HEK293 (cell line): ENCODE measurements around the gene TMCC2.

Experiments
- CTCF ChIA-PET: fragments of 350-600 bp; formaldehyde crosslinking; extraction: SDS; loops from one replicate; lab custom pipeline; 2021; ENCODE audit warnings: antibody characterized with exemption; lab: Yijun Ruan, JAX
- POLR2A ChIA-PET: fragments of 300-600 bp; formaldehyde crosslinking; extraction: SDS; loops from one replicate; lab custom pipeline; 2020; ENCODE audit warnings: antibody characterized with exemption, inconsistent platforms; lab: Yijun Ruan, JAX
- H3K27ac ChIP-seq: fragments of 200-500 bp; sonication (Bioruptor generic); 2 replicates; pipeline ENCODE4 v1.5.1; 2014; ENCODE audit warnings: low read depth, low read length, control low read depth, inconsistent platforms; ENCODE audit errors: extremely low read depth
- H3K36me3 ChIP-seq, 2 experiments: fragments of 200-500 bp in 1 of 2; sonication (Bioruptor generic) in 1 of 2; 1 replicate in 1 of 2; 2 replicates in 1 of 2; pipeline ENCODE4 v1.5.1; 2014 to 2017; ENCODE audit warnings: inconsistent platforms in 2 of 2, low read length in 2 of 2; ENCODE audit not compliant: control insufficient read depth in 2 of 2, insufficient read depth in 1 of 2
- H3K4me1 ChIP-seq: fragments of 200-500 bp; sonication (Bioruptor generic); 2 replicates; pipeline ENCODE4 v1.5.1; 2014; ENCODE audit warnings: mild to moderate bottlenecking, low read length, inconsistent platforms; ENCODE audit not compliant: control insufficient read depth, insufficient read depth
- H3K4me3 ChIP-seq: 2 replicates; pipeline ENCODE4 v1.5.1; 2011; ENCODE audit warnings: low read depth, mild to moderate bottlenecking, control low read depth, low read length, moderate library complexity
- H3K9me3 ChIP-seq: fragments of 200-500 bp; sonication (Bioruptor generic); 2 replicates; pipeline ENCODE4 v1.5.1; 2014; ENCODE audit warnings: low read depth, low read length, inconsistent platforms; ENCODE audit not compliant: control insufficient read depth, insufficient read depth
- BCL6B ChIP-seq: fragments of 450-650 bp; formaldehyde crosslinking; IDR thresholded peaks from 2 replicates; pipeline ENCODE4 v1.5.1; 2017; ENCODE audit warnings: missing biosample characterization, missing genetic modification characterization
- GFI1B ChIP-seq: fragments of 450-650 bp; formaldehyde crosslinking; IDR thresholded peaks from 2 replicates; pipeline ENCODE4 v1.5.1; 2016; ENCODE audit warnings: missing biosample characterization, missing genetic modification characterization
- GLIS1 ChIP-seq: fragments of 450-650 bp; formaldehyde crosslinking; IDR thresholded peaks from 2 replicates; pipeline ENCODE4 v1.5.1; 2016; ENCODE audit warnings: missing biosample characterization, missing genetic modification characterization
- KLF7 ChIP-seq: fragments of 450-650 bp; formaldehyde crosslinking; IDR thresholded peaks from 2 replicates; pipeline ENCODE4 v1.5.1; 2016; ENCODE audit warnings: missing biosample characterization, missing genetic modification characterization, borderline replicate concordance
- REPIN1 ChIP-seq: fragments of 450-650 bp; formaldehyde crosslinking; IDR thresholded peaks from 2 replicates; pipeline ENCODE4 v1.5.1; 2017; ENCODE audit warnings: missing biosample characterization, missing genetic modification characterization, low read depth
- SCRT1 ChIP-seq: fragments of 450-650 bp; formaldehyde crosslinking; IDR thresholded peaks from 2 replicates; pipeline ENCODE4 v1.5.1; 2016; ENCODE audit warnings: missing biosample characterization, missing genetic modification characterization, borderline replicate concordance
- SCRT2 ChIP-seq: fragments of 450-650 bp; formaldehyde crosslinking; IDR thresholded peaks from 2 replicates; pipeline ENCODE4 v1.5.1; 2016; ENCODE audit warnings: missing biosample characterization, missing genetic modification characterization
- YY2 ChIP-seq: fragments of 450-650 bp; formaldehyde crosslinking; IDR thresholded peaks from 2 replicates; pipeline ENCODE4 v1.5.1; 2016; ENCODE audit warnings: missing biosample characterization, missing genetic modification characterization
- ZBTB17 ChIP-seq: fragments of 450-650 bp; formaldehyde crosslinking; IDR thresholded peaks from 2 replicates; pipeline ENCODE4 v1.5.1; 2016; ENCODE audit warnings: missing biosample characterization, missing genetic modification characterization
- ZFP3 ChIP-seq: fragments of 450-650 bp; formaldehyde crosslinking; IDR thresholded peaks from 2 replicates; pipeline ENCODE4 v1.5.1; 2016; ENCODE audit warnings: low read depth, missing biosample characterization, missing genetic modification characterization
- ZIC2 ChIP-seq: fragments of 450-650 bp; formaldehyde crosslinking; IDR thresholded peaks from 2 replicates; pipeline ENCODE4 v1.5.1; 2016; ENCODE audit warnings: missing biosample characterization, missing genetic modification characterization
- ZNF132 ChIP-seq: fragments of 450-650 bp; formaldehyde crosslinking; IDR thresholded peaks from 2 replicates; pipeline ENCODE4 v1.5.1; 2017; ENCODE audit warnings: missing biosample characterization, missing genetic modification characterization, borderline replicate concordance
- ZNF146 ChIP-seq: fragments of 450-650 bp; formaldehyde crosslinking; IDR thresholded peaks from 2 replicates; pipeline ENCODE4 v1.5.1; 2016; ENCODE audit warnings: missing biosample characterization, missing genetic modification characterization
- ZNF18 ChIP-seq: fragments of 450-650 bp; formaldehyde crosslinking; IDR thresholded peaks from 2 replicates; pipeline ENCODE4 v1.5.1; 2016; ENCODE audit warnings: missing biosample characterization, missing genetic modification characterization
- ZNF24 ChIP-seq: fragments of 450-650 bp; formaldehyde crosslinking; IDR thresholded peaks from 2 replicates; pipeline ENCODE4 v1.5.1; 2016; ENCODE audit warnings: missing biosample characterization, missing genetic modification characterization
- ZNF248 ChIP-seq: fragments of 450-650 bp; formaldehyde crosslinking; IDR thresholded peaks from 2 replicates; pipeline ENCODE4 v1.5.1; 2017; ENCODE audit warnings: missing biosample characterization, missing genetic modification characterization
- ZNF280C ChIP-seq: fragments of 450-650 bp; formaldehyde crosslinking; IDR thresholded peaks from 2 replicates; pipeline ENCODE4 v1.5.1; 2016; ENCODE audit warnings: missing biosample characterization, missing genetic modification characterization
- ZNF311 ChIP-seq: fragments of 450-650 bp; formaldehyde crosslinking; IDR thresholded peaks from 2 replicates; pipeline ENCODE4 v1.5.1; 2017; ENCODE audit warnings: missing biosample characterization, missing genetic modification characterization, borderline replicate concordance
- ZNF391 ChIP-seq: fragments of 450-650 bp; formaldehyde crosslinking; IDR thresholded peaks from 2 replicates; pipeline ENCODE4 v1.5.1; 2016; ENCODE audit warnings: low read depth, missing biosample characterization, missing genetic modification characterization, borderline replicate concordance
- ZNF426 ChIP-seq: fragments of 450-650 bp; formaldehyde crosslinking; IDR thresholded peaks from 2 replicates; pipeline ENCODE4 v1.5.1; 2017; ENCODE audit warnings: missing biosample characterization, missing genetic modification characterization, mild to moderate bottlenecking, inconsistent platforms, moderate library complexity
- ZNF488 ChIP-seq: fragments of 450-650 bp; formaldehyde crosslinking; IDR thresholded peaks from 2 replicates; pipeline ENCODE4 v1.5.1; 2016; ENCODE audit warnings: missing biosample characterization, missing genetic modification characterization
- ZNF514 ChIP-seq: fragments of 450-650 bp; formaldehyde crosslinking; IDR thresholded peaks from 2 replicates; pipeline ENCODE4 v1.5.1; 2016; ENCODE audit warnings: missing biosample characterization, missing genetic modification characterization
- ZNF548 ChIP-seq: fragments of 450-650 bp; formaldehyde crosslinking; IDR thresholded peaks from 2 replicates; pipeline ENCODE4 v1.5.1; 2016; ENCODE audit warnings: missing biosample characterization, missing genetic modification characterization
- ZNF629 ChIP-seq: fragments of 450-650 bp; formaldehyde crosslinking; IDR thresholded peaks from 2 replicates; pipeline ENCODE4 v1.5.1; 2017; ENCODE audit warnings: missing biosample characterization, missing genetic modification characterization
- ZNF654 ChIP-seq: fragments of 450-650 bp; formaldehyde crosslinking; IDR thresholded peaks from 2 replicates; pipeline ENCODE4 v1.5.1; 2016; ENCODE audit warnings: low read depth, missing biosample characterization, missing genetic modification characterization
- ZSCAN23 ChIP-seq: fragments of 450-650 bp; formaldehyde crosslinking; IDR thresholded peaks from 2 replicates; pipeline ENCODE4 v1.5.1; 2016; ENCODE audit warnings: missing biosample characterization, missing genetic modification characterization

TMCC2 gene

GRCh38 chr1:205315008-205315618, 87.4 kb downstream of the TMCC2 start:
- ChIA-PET CTCF (interaction anchor here (1.2 to 2.9 kb wide), 3 partner anchors 10 to 42 kb away, joined by 3 to 11 read pairs (median 8); no protein-coding TSS in a partner anchor), POLR2A (interaction anchor here (0.9 kb wide), 1 partner anchor 17 kb away, joined by 3 read pairs; no protein-coding TSS in a partner anchor)
- peaks cover 10% of the 10 kb centered on the region for H3K4me1 ChIP-seq
- peaks cover 0 to 17% of the 10 kb centered on the region in 2 experiments; a peak in 1 of 3 replicates for H3K36me3 ChIP-seq
- H3K27ac ChIP-seq, result no peak overlapping the region
- H3K9me3 ChIP-seq, result no peaks in the 10 kb centered on the region
- no peak overlapping the region for H3K4me3 ChIP-seq
- TF ChIP-seq ZNF311 (no peak), ZIC2 (tag by site-specific recombination) (peak; percentile 95), GLIS1 (tag by site-specific recombination) (peak; percentile 91), SCRT2 (0 out of 2 replicates have a peak, but pooled peaks have one; percentile 12), ZBTB17 (tag by site-specific recombination) (peak; percentile 42; the same call in 1 of the 2 replicates), ZSCAN23 (tag by site-specific recombination) (no peak)

GRCh38 chr1:205316161-205316566, 88.4 kb downstream of the TMCC2 start:
- H3K36me3 ChIP-seq, result peaks cover 0 to 7% of the 10 kb centered on the region in 2 experiments; a peak in 1 of 3 replicates
- H3K4me3 ChIP-seq, result no peak overlapping the region
- peaks cover 10% of the 10 kb centered on the region for H3K4me1 ChIP-seq
- CTCF ChIA-PET, result interaction anchor here (1.5 to 2.9 kb wide), 3 partner anchors 9 to 43 kb away, joined by 4 to 11 read pairs (median 8); no protein-coding TSS in a partner anchor
- TF ChIP-seq ZNF488 (tag by site-specific recombination) (no peak), ZNF548 (tag by site-specific recombination) (no peak), REPIN1 (tag by site-specific recombination) (no peak), ZNF146 (no peak), ZNF514 (tag by site-specific recombination) (no peak), ZNF280C (tag by site-specific recombination) (no peak), YY2 (no peak), ZNF132 (tag by site-specific recombination) (no peak), ZNF426 (tag by site-specific recombination) (no peak), GFI1B (tag by site-specific recombination) (no peak), ZNF248 (no peak), SCRT1 (no peak), ZNF18 (no peak), ZNF629 (tag by site-specific recombination) (no peak), KLF7 (no peak), ZFP3 (tag by site-specific recombination) (no peak), ZNF654 (tag by site-specific recombination) (no peak), ZNF24 (tag by site-specific recombination) (no peak), ZNF391 (no peak), BCL6B (tag by site-specific recombination) (no peak)
- no peak overlapping the region for H3K27ac ChIP-seq
- POLR2A ChIA-PET, result no interaction called here
- no peaks in the 10 kb centered on the region for H3K9me3 ChIP-seq
